C4-2B (cell line): Measurements from ENCODE around the gene C10orf67.

Experiments used
- CTCF ChIP-seq: fragments of 450-650 bp; conservative IDR thresholded peaks from 2 replicates; pipeline ENCODE4 v1.5.1; 2017; ENCODE audit warnings: mild to moderate bottlenecking
- ZFX ChIP-seq: fragments of 450-650 bp; IDR thresholded peaks from 2 replicates; pipeline ENCODE4 v1.6.1; 2017

GRCh38 chr10:23200586-23200985 lies 144.0 kb downstream of the C10orf67 start:
- TF ChIP-seq CTCF (no peak), ZFX (no peak)
